Hematopoietic multipotent progenitor cell (in vitro differentiated cells): Measurements from ENCODE around the gene CACNB3. TPM values are rescaled to one million over a fixed set of nuclear protein-coding genes. Genes with fewer than 3 reads are reported as not detected.
"Not testable (repeated sequence)": the region's sequence is repeated elsewhere in the genome, so short reads cannot be mapped to it uniquely, and the experiment has no call there.

ENCODE experiments used
- DNase-seq, 3 donors: peaks; one replicate each; pipeline ENCODE4 v3.0.0-alpha.2; 2011 to 2015; ENCODE audit warnings: low read depth in 2 of 3, low spot score in 2 of 3
- total RNA-seq: library from RNA; depleted of rRNA; stranded (reverse); fragments of >200 nt; gene quantifications from one replicate; pipeline ENCODE4 v1.2.3, GENCODE V29; 2012

CACNB3 gene
- total RNA-seq, 1 donor, result 9.2 TPM

DNA sequence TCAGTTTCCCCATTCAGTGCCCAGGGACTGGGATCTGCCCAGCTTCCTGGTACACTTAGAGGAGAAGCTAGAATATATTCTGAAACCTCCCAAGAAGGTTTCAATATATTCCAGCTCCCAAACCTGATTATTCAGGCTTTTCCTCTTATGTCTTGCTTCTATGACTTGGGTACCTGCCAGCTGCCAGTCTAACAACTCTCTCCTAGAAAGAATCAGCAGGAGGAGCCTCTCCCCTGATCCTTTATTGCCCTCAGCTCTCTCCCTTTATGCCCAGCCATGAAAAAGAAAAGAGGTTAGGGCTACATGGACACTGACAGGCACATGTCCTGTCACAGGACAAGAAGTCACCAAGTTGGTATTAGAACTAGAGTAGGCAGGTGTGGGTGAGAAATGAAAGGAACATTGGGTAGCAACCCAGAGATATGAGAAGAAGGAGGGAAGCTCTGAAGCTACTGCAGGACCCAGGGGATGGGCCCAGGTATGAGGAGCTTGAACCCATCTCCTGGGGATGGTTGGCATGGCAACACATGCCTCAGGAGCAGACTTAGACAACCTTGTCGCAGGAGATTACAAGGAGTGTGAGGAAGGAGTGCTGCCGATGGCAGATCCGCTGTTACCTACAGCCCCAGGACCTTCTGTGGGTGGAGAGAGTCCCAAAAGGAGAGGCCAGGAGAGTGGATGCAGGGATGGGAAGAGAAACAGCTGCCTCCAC, 2.0 kb upstream of the CACNB3 start:
- no peak for DNase-seq

DNA sequence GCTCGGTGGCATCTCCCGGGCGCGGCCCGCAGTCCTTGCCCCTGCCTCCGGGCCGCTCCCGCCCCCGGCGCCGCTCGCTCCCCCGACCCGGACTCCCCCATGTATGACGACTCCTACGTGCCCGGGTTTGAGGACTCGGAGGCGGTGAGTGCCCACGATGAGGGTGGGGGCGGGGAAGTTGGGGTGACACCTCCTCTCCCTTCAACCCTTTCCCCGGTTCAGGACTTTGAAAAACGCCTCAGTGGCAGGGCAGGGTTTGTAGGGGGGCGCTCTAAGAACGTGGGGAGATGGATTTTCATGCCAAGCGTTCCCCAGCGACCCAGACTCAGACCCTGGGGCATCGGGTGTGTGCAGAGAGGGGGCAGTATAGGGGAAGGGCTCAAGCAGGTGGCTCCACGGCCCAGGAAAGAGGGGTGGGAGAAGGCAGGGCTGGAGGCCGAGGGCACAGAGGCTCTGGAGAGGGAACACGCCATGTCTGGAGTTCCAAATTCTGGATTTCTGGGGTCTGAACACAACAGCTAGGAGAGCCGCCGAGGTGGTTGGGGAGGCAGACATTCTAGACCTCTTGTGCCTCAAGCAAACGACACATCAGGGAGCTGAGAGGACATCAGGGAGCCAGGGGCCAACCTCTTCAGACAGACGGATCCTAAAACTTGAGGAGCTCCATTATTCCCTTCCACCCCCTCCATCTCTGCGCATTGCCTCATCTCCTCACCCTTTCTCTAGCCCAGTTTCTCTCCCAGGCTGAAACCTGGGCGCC, 715 bp downstream of the CACNB3 start:
- DNase-seq, result peak in 2 of 3 donors; percentile 32 to 76

DNA sequence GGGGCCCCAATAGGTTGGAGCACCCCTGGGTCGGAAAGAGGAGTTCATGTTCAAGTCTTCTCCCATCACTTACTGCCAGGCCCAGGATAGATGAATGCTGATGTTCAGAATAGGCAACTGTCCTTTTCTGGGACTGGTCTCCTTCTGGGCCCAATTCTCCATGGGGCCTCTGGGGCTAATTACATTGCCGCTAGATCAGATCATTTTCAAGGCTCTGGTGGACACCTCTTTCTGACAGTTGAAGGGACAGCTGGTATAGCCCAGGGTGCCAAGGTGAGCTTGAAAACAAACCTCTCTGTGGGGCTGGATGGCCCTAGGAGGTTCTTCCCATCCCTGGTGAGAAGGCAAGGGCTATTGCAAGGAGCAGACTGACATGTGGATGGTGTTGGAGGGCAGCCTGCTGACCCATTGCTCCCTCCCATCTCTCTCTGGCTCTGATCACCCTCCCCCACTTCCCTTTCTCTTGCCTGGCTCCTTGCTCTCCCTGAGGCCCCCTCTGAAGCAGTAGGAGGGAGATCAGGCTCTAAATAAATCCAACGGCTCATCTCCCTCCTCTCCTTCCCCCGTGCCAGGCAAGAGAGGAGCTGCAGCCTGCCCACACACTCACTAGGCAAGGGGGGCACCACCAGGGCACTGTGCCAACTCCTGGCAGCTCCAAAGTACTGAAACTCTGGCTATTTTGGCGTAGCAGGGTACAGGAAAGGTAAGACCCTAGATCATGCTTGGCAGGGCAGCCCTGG, 1.9 kb downstream of the CACNB3 start:
- DNase-seq, result no peak

DNA sequence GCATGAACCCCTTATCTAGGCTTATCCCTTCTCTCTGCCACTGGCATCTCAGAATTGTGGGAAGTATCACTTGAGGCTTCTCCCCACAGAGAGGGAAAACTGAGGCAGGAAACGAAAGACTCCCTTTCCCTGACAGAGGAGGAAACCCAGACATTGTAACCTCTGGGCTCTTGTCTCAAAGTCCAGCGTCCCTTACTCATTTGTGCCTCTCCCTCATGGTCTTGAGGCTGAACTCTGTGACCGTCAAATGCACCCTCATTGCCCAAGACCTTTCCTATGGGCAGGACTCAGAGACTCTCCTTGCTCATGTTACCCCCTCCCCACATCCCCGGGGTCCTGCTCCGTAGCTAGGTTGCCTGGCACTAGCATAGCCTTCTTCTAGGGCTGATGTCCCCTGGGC, 3.8 kb downstream of the CACNB3 start:
- DNase-seq, result no peak

DNA sequence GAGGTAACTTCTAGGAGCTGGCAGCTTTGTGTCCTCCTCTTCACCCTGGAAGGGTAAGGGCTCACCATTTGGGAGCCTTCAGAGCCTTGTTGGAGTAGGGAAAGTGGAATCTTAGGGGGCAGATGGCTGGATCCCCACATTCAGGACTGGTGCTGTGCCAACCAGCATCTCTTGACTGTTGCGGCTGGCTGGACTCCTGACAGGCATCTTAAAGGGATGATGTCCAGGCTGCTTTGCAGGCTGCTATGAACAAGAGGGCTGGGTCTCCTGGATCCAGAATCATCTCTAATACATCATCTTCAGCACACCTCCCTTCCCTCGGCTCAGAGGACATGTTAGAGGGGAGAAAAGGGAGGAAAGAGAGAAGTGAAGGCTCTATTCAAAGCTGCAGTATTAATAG, 4.4 kb downstream of the CACNB3 start:
- DNase-seq, result no peak

DNA sequence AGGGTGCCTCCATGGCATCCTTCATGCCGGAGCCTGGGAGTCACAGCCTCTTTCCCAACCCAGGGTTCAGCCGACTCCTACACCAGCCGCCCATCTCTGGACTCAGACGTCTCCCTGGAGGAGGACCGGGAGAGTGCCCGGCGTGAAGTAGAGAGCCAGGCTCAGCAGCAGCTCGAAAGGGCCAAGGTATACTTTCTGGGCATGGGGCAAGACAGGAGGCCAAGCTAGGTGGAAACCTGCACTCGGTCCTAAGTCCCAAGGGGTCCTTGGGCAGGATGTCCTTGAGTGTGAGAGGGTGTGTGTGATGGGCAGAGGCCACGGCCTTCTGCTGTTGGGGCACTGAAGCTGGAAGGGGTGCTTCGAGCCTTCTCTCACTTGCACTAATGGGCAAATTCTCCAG, 5.0 kb downstream of the CACNB3 start:
- no peak for DNase-seq

DNA sequence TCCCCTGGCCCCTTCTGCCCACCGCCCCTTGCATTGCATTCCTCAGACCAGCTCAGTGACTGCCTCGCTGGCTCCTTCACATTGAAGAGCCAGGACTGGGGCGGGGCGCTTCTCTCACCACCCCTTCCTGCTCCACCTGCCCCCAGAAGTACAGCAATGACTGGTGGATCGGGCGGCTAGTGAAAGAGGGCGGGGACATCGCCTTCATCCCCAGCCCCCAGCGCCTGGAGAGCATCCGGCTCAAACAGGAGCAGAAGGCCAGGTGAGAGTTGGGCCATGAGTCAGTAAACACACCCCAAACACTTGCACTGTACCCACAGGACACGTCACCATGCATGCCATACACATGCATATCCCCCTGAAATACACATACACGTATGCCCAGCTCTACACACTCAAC, 5.8 kb downstream of the CACNB3 start:
- DNase-seq, result no peak

DNA sequence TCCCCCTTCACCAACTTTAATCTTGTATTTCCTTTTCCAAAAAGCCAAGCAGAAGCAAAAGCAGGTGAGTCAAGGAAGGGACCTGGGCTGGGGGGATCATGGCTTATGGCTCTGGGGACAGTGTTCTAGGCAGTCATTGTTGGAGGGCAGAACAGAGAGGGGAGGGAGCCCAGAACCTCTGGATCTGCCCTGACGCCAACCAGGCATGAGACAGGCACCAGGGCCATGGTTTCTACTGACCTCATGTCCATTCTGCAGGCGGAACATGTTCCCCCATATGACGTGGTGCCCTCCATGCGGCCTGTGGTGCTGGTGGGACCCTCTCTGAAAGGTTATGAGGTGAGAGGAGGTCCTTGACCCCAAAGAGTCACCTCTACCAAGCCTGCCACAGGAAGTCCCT, 6.6 kb downstream of the CACNB3 start:
- no peak for DNase-seq

DNA sequence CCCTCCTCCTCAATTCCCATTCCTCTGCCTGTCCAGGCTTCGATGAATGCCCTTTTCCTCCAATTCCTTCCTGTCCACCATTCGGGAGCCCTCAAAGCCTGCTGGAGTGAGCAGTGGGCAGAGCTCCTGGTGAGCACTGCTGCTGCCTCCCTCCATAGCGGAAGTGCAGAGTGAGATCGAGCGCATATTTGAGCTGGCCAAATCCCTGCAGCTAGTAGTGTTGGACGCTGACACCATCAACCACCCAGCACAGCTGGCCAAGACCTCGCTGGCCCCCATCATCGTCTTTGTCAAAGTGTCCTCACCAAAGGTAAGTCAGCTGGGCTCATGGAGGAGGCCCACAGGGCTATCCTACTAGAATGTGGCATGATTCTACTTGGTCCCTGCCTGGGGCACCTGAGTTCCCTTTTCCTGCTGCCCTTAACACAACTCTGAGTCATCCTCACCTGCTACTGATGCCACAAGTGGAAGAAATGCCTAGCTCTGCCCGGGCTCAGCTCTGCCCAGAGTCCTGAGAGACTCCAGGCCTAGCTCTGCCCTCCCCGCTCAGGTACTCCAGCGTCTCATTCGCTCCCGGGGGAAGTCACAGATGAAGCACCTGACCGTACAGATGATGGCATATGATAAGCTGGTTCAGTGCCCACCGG, 8.0 kb downstream of the CACNB3 start:
- no peak for DNase-seq

DNA sequence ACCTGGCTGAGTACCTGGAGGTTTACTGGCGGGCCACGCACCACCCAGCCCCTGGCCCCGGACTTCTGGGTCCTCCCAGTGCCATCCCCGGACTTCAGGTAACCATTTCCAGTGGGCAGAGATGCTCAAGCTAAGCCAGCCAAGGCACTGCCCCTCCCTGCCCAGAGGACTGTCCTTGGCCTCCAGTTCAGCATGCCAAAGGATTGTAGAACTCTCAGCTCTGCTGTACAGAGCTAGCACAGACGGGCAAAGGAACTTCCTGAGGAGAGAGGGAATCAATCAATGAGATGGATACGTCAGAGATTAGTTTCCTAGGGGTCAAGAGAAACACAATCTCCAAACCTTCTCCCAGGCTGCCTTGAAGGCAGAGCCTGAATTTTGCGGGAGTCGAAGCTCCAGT, 8.7 kb downstream of the CACNB3 start:
- DNase-seq, result no peak

DNA sequence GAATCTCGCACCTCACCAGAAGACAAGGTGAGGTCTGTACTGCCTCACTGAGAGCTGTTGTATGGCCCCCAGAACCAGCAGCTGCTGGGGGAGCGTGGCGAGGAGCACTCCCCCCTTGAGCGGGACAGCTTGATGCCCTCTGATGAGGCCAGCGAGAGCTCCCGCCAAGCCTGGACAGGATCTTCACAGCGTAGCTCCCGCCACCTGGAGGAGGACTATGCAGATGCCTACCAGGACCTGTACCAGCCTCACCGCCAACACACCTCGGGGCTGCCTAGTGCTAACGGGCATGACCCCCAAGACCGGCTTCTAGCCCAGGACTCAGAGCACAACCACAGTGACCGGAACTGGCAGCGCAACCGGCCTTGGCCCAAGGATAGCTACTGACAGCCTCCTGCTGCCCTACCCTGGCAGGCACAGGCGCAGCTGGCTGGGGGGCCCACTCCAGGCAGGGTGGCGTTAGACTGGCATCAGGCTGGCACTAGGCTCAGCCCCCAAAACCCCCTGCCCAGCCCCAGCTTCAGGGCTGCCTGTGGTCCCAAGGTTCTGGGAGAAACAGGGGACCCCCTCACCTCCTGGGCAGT, 9.3 kb downstream of the CACNB3 start:
- DNase-seq, result no peak

DNA sequence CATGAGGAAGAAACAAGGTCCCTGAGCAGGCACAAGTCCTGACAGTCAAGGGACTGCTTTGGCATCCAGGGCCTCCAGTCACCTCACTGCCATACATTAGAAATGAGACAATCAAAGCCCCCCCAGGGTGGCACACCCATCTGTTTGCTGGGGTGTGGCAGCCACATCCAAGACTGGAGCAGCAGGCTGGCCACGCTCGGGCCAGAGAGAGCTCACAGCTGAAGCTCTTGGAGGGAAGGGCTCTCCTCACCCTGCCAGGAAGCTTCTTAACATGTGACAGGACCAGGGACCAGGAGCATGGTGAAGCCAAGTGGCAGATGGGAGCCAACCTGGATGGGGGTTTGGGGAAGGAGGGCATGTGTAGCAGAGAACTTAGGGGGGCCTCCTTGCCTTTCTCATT, 10.0 kb downstream of the CACNB3 start:
- no peak for DNase-seq

DNA sequence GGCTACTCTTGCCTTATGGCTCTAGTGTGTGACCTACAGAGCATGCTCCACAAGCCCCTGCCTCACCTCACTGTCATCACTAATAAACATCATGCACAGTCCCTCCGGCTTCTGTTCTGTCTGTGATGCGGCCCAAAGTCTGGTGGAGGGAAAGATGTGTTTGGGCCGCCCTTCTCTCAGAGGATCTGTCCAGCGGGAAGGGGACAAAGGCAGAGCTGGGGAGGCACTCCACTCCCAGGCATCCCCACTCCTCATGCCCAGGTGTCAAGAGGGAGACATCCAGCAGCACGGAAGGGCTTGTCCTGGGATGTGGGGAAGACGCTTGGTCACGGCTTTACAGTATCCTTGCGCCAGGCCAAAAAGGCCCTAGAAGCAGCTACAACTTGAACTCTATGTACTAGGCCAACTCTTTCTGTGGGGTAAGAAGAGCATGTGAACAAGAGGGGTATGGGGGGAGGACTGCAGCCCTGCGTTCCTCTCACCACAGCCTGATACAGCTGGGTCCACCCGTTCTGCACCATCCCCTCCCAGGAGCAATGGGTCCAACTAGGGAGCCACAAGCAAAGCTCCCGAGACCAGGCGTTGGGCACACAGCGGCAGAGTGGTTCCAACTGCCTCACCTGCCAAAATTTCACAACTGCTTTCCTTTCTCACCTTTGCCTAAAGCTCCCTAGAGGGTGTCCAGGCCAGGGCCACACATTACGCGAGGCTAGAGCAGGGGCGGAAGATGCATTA, 10.7 kb downstream of the CACNB3 start:
- no peak for DNase-seq

DNA sequence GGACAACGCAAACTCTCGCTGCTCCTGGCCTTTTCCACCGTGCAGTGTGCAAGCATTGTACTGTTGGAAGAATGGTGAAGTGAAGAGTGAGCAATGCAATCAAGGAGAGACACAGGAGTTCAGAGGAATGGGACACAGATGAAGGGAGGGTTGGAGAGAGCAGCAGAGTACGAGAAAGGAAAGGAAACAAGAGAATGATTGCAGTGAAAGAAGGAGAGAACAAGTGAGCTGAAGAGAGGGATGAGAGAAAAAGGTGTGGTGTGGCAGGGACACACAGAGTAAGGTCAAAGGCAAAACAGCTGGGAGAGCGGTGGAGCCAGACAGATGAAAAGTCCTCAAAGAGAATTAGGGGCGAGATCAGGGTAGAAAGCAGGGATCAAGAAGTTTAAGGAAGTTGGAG, 13.0 kb downstream of the CACNB3 start:
- no peak for DNase-seq

DNA sequence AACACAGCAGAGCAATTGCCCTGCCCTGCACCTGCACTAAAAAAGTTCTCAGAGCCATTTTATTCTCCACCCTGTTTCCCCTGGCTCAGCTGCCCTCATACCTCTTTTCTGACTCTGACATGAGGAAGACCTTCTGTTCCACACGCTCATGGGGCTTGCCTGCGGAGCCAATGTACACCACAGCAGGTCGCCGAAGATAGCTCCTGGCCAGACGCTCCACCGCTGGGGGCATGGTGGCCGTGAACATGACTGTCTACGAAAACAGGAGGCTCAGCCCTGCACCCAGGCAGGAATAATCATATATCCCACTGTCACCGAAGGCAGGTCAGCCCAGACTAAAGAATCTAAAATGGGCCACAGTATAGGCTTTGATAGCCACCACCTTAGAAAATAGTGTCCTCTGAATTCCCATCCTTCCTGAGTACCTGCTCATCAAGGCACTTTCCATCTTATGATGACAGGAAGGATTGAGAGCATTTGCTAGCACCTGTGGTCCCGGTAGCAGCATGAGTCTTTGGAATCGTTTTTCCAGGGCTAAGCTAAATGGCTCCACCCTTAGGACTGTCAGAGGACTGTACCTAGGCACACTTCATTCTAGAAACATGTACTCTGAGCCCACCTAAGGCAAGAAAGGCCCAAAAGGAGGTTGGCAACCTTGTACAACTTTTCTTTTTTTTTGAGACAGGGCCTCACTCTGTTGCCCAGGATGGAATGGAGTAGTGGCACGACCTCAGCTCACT, 14.2 kb downstream of the CACNB3 start:
- no peak for DNase-seq

DNA sequence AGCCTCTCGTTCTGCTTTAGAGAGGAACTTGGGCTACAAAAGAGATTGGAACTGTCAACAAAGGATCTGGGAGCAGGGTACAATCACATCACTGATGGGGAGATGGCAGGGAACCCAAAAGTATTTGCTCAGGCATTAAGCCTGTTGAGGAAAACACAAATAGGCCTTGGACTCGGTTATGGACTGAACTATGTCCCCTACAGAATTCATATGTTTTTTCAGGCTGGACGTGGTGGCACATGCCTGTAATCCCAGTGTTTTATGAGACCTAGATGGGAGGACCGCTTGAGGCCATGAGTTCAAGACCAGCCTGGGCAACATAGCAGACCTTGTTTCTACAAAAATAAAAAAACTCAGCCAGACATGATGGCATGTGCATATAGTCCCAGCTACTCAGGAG, 19.8 kb downstream of the CACNB3 start:
- no peak for DNase-seq

DNA sequence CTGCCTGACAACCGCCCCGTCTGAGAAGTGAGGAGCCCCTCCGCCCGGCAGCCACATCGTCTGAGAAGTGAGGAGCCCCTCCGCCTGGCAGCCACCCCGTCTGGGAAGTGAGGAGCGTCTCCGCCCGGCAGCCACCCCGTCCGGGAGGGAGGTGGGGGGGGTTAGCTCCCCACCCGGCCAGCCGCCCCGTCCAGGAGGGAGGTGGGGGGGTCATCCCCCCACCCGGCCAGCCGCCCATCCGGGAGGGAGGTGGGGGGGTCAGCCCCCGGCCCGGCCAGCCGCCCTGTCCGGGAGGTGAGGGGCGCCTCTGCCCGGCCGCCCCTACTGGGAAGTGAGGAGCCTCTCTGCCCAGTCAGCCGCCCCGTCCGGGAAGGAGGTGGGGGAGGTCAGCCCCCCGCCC, 23.7 kb downstream of the CACNB3 start:
- not testable (repeated sequence) for DNase-seq

DNA sequence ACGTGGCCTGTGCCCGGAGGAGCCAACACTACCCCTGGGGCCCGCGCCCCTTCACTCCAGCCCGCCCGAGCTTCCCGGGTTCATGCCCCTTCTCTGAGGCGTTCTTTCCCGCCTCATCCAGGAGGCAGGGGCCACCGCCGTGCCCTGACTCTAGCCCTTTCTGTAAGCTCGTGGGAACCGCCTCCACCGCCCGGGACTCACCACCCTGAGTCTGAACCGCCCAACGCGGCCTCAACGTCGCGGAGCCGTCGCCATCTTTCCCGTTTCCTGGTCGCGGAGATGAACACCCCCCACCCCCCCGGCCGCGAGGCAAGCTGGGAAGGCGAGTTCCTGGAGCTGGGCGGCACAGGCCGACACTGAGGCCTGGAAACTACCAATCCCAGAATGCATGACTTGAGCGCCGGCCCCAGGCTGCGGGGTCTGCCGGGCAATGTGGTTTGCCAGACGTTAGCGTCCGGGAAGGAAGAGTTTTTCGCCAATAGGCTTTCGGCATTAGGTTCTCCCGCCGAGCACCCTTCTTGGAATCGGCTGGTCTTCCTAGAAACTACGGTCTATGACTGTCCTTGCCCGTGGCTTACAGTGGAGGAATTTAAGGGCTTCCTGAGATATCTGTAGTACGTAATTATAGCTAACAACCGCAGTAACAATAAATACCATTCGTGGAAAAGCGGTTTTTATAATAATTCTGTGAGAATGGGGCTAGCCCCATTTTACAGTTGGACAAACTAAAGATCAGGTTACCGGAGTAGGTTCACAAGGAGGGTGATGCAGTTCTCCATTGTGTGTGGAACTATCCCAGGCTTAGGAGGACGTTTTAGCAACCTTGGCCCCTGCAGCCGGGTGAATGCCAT, 33.8 kb downstream of the CACNB3 start, which contains the start of gene DDX23:
DDX23 (minus strand) TSS at position 281 of the 851 bp plus-strand sequence. CDS start 6,381 bp downstream, outside the sequence.
- peak; percentile 85 to 97 (median 97) for DNase-seq
